Gastroesophageal sphincter (tissue), 3 donors: ENCODE results near the gene AKAP12.

Experiments
- POLR2A ChIP-seq, 2 donors: fragments of 450-650 bp; IDR thresholded peaks; one replicate each; pipeline ENCODE4 v1.6.1; 2017; ENCODE audit warnings: antibody characterized with exemption in 2 of 2, mild to moderate bottlenecking in 2 of 2, moderate library complexity in 1 of 2
- POLR2AphosphoS5 ChIP-seq: sonication (generic); formaldehyde crosslinking; IDR thresholded peaks from one replicate; pipeline ENCODE4 v1.6.1; 2017; ENCODE audit warnings: antibody characterized with exemption
- TF ChIP-seq, protein P1 (sequence below), 4 experiments: fragments of 200-600 bp in 2 of 4; fragments of 450-650 bp in 2 of 4; sonication (generic) in 1 of 4; IDR thresholded peaks; one replicate each; pipeline ENCODE4 v1.5.1; 2017 to 2019; ENCODE audit warnings: antibody characterized with exemption in 4 of 4, mild to moderate bottlenecking in 2 of 4, moderate library complexity in 2 of 4

DNA sequence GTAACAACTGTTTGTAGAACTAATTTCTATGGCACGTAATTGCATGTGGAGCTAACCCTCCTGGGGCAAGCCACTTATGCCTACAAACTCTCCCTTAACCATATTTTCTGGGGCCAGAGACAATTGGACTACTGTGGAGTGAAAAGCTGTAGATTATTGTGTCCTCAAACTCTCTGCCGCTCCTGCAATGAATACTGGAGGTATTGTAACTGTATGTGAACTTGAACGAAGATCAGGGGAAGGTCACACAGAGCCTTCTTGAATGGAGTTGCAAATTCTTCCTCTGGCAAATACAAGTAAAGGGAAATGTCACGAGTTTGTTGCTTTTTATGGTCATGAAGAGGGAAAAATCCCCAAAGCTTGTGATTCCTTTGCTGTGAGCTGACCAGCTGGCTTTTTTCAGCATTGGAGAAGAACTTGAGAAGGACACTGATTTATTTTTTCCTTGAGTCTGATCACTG is 18.2 kb downstream of the AKAP12 start:
- TF ChIP-seq, protein P1, sequence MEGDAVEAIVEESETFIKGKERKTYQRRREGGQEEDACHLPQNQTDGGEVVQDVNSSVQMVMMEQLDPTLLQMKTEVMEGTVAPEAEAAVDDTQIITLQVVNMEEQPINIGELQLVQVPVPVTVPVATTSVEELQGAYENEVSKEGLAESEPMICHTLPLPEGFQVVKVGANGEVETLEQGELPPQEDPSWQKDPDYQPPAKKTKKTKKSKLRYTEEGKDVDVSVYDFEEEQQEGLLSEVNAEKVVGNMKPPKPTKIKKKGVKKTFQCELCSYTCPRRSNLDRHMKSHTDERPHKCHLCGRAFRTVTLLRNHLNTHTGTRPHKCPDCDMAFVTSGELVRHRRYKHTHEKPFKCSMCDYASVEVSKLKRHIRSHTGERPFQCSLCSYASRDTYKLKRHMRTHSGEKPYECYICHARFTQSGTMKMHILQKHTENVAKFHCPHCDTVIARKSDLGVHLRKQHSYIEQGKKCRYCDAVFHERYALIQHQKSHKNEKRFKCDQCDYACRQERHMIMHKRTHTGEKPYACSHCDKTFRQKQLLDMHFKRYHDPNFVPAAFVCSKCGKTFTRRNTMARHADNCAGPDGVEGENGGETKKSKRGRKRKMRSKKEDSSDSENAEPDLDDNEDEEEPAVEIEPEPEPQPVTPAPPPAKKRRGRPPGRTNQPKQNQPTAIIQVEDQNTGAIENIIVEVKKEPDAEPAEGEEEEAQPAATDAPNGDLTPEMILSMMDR (IDR thresholded peaks at IDR 0.05), result no peak
- TF ChIP-seq POLR2AphosphoS5, result no peak
- TF ChIP-seq POLR2A (IDR thresholded peaks at IDR 0.05), result no peak
